ENCODE data around the gene CELA2A.
"Not testable (repeated sequence)": the region's sequence is repeated elsewhere in the genome, so short reads cannot be mapped to it uniquely, and the experiment has no call there.

The CELA2A gene

GRCh38 chr1:15425521-15425920, 31.0 kb upstream of the CELA2A start:
- no peak for DNase-seq

GRCh38 chr1:15425958-15426357, 30.6 kb upstream of the CELA2A start:
- DNase-seq = no peak

- no peak for DNase-seq
Observed at GRCh38 chr1:15426492-15427279, 29.8 kb upstream of the CELA2A start.

GRCh38 chr1:15427280-15427666, 29.3 kb upstream of the CELA2A start:
- DNase-seq = no peak

- DNase-seq = not testable (repeated sequence)
Observed at GRCh38 chr1:15428252-15428651, 28.3 kb upstream of the CELA2A start.

GRCh38 chr1:15428815-15429435, 27.6 kb upstream of the CELA2A start:
- DNase-seq = no peak

GRCh38 chr1:15429701-15430149, 26.8 kb upstream of the CELA2A start:
- no peak for DNase-seq

- DNase-seq = peak in 12 of 14 donors; percentile 17 to 74 (median 40)
Observed at GRCh38 chr1:15430787-15431570, 25.6 kb upstream of the CELA2A start.

GRCh38 chr1:15431571-15431948, 25.0 kb upstream of the CELA2A start:
- DNase-seq = no peak

- DNase-seq = no peak
Observed at GRCh38 chr1:15432324-15432723, 24.2 kb upstream of the CELA2A start.

GRCh38 chr1:15433471-15433870, 23.1 kb upstream of the CELA2A start:
- DNase-seq = no peak

- not testable (repeated sequence) for DNase-seq
Observed at GRCh38 chr1:15434739-15435138, 21.8 kb upstream of the CELA2A start.

GRCh38 chr1:15435239-15436077, 21.1 kb upstream of the CELA2A start:
- no peak for DNase-seq

GRCh38 chr1:15436881-15437442, 19.6 kb upstream of the CELA2A start:
- no peak for DNase-seq

- no peak for DNase-seq
Observed at GRCh38 chr1:15439325-15439724, 17.2 kb upstream of the CELA2A start.

GRCh38 chr1:15440357-15440756, 16.2 kb upstream of the CELA2A start:
- DNase-seq = no peak

- DNase-seq = no peak
Observed at GRCh38 chr1:15441247-15441646, 15.3 kb upstream of the CELA2A start.

GRCh38 chr1:15442119-15442518, 14.4 kb upstream of the CELA2A start:
- no peak for DNase-seq

GRCh38 chr1:15442759-15443158, 13.8 kb upstream of the CELA2A start:
- DNase-seq = no peak

- no peak for DNase-seq
Observed at GRCh38 chr1:15443281-15443680, 13.3 kb upstream of the CELA2A start.

- DNase-seq = no peak
Observed at GRCh38 chr1:15444468-15445389, 11.8 kb upstream of the CELA2A start.

All from C1 segment of cervical spinal cord (tissue), 14 donors.